Naive B cell (primary cell): ENCODE results near the gene TCF12. TPM values are rescaled to one million over a fixed set of nuclear protein-coding genes. Genes with fewer than 3 reads are reported as not detected.
"Not testable (repeated sequence)": the region's sequence is repeated elsewhere in the genome, so short reads cannot be mapped to it uniquely, and the experiment has no call there.

Source experiments
- ATAC-seq, 2 donors: fragments of 150-1000 bp; cut with Tn5 transposase; 2 replicates each; pipeline ENCODE4 v1.10.0; 2021; ENCODE audit warnings: low read depth in 2 of 2, mild to moderate bottlenecking in 2 of 2, moderate library complexity in 2 of 2
- DNase-seq: peaks from one replicate; pipeline ENCODE4 v3.0.0; 2022
- H3K27ac Mint-ChIP-seq, 6 donors: one replicate each; pipeline ENCODE4 v1.8.0; 2020 to 2022; ENCODE audit warnings: mild to moderate bottlenecking in 6 of 6, mixed read lengths in 6 of 6, moderate library complexity in 5 of 6, inconsistent platforms in 2 of 6
- H3K27me3 Mint-ChIP-seq, 3 donors: one replicate each; pipeline ENCODE4 v1.8.0; 2021 to 2022; ENCODE audit warnings: mixed read lengths in 3 of 3, mild to moderate bottlenecking in 1 of 3
- H3K36me3 Mint-ChIP-seq, 2 donors: one replicate each; pipeline ENCODE4 v1.8.0; 2020 to 2022; ENCODE audit warnings: mixed read lengths in 2 of 2, inconsistent platforms in 1 of 2, mild to moderate bottlenecking in 1 of 2
- H3K4me1 Mint-ChIP-seq, 3 donors: one replicate each; pipeline ENCODE4 v1.8.0; 2020 to 2022; ENCODE audit warnings: mixed read lengths in 3 of 3, inconsistent platforms in 1 of 3, mild to moderate bottlenecking in 1 of 3, moderate library complexity in 1 of 3
- H3K4me3 Mint-ChIP-seq, 8 donors: one replicate each; pipeline ENCODE4 v1.8.0; 2020 to 2022; ENCODE audit warnings: mild to moderate bottlenecking in 8 of 8, mixed read lengths in 8 of 8, moderate library complexity in 8 of 8, inconsistent platforms in 2 of 8
- H3K9me3 Mint-ChIP-seq, 7 donors: one replicate each; pipeline ENCODE4 v1.8.0; 2020 to 2022; ENCODE audit warnings: mixed read lengths in 7 of 7, mild to moderate bottlenecking in 5 of 7, inconsistent platforms in 2 of 7, moderate library complexity in 1 of 7
- polyA plus RNA-seq, 6 donors: library from polyadenylated mRNA; unstranded; fragments of 300-500 nt; fragmentation: Illumina TruSeq; gene quantifications; one replicate each; pipeline ENCODE4 v1.2.3, GENCODE V29; 2021; ENCODE audit warnings: low read depth in 6 of 6

TCF12 gene
- polyA plus RNA-seq, 6 donors from 2014 or later, result 42.0 to 70.9 (median 56.1) TPM

DNA sequence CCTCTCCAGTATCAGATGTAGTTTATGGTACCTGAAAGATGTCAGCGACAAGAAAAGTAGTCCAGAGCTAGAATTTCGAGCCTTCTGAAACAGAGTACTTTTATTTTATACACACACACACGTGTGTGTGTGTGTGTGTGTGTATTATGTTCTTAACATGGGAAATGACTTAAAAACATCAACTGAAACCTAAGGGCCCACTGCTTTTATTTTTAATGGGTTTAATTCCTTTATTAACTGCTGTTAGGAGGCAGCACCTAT is 1.9 kb downstream of the TCF12 start:
- H3K4me3 Mint-ChIP-seq, result peak overlapping the region; percentile 89 to 97 (median 92)
- DNase-seq, result no peak
- no peaks in the 10 kb centered on the region for H3K9me3 Mint-ChIP-seq
- no peaks in the 10 kb centered on the region for H3K27me3 Mint-ChIP-seq
- ATAC-seq, result no peak
- peaks cover 0 to under 1% of the 10 kb centered on the region in 2 donors for H3K36me3 Mint-ChIP-seq
- peaks cover 32 to 46% (median 37%) of the 10 kb centered on the region in 3 donors for H3K4me1 Mint-ChIP-seq
- peak overlapping the region in 5 of 6 donors; percentile 58 to 97 (median 90) for H3K27ac Mint-ChIP-seq

DNA sequence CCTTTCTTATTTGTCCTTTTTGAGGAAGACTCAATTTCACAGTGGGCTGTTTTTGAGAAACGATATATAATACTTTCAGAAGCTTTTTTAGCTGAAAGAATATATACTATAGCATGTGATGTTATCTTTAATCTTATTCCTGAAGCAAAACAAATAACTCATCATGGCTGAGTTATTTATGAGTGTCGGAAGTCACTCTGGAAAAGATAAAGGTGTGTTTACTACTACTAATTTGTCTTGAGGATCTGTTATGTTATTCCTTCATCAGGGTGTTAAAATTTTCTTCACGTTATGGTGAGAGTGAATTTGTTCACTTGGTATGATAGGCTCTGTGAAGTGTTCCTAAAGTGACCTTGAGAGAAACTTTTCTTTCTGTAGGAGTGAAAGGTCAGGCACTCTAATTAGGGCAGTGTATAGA is 4.7 kb downstream of the TCF12 start:
- Mint-ChIP-seq H3K4me3 (no peak overlapping the region), H3K27ac (no peak overlapping the region), H3K4me1 (peaks cover 33 to 59% (median 44%) of the 10 kb centered on the region in 3 donors), H3K27me3 (no peaks in the 10 kb centered on the region), H3K36me3 (peaks cover 5 to 6% of the 10 kb centered on the region in 2 donors), H3K9me3 (no peaks in the 10 kb centered on the region)
- no peak for DNase-seq
- ATAC-seq, result no peak

DNA sequence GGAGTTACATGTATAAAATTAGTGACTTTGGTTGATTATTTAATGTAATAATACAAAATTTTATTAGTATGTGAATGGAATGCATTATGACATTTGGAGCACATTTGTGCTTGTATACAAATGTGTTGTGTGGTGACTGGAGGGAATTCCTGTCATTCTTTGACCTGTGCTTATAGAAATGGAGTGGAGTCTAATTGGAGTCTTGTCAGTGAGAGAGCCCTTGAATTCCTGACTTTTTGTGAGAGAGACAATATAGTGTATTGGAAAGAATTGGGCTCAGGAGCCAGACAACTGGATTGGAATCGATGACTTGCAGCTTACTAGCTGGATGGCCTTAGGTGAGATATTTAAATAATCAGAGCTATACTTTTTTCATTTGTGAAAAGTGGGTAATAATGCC is 9.4 kb downstream of the TCF12 start:
- H3K4me3 Mint-ChIP-seq, result no peak overlapping the region
- no peak for DNase-seq
- no peak overlapping the region for H3K27ac Mint-ChIP-seq
- H3K36me3 Mint-ChIP-seq, result peaks cover 5 to 6% of the 10 kb centered on the region in 2 donors
- peaks cover 41 to 68% (median 52%) of the 10 kb centered on the region in 3 donors for H3K4me1 Mint-ChIP-seq
- no peaks in the 10 kb centered on the region for H3K9me3 Mint-ChIP-seq
- H3K27me3 Mint-ChIP-seq, result no peaks in the 10 kb centered on the region
- ATAC-seq, result no peak

DNA sequence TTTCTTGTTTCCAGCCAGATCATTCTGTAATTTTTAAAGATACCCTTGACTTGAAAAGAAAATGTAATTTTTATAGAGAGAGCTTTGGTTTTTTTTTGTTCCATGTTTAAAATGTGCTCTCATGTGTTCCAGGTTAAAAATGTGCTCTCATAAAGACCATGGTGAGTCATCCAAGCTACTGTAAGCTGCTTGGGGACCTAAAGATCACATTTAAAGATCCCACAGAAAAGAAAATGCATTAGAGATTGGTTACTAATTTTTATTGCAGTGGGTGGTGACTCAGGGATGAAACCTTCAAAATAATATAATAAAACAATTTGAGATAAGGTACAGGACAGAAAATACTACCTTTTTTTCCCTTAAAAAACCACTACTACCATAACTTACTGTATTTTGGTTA is 11.0 kb downstream of the TCF12 start:
- Mint-ChIP-seq H3K4me1 (peaks cover 39 to 67% (median 47%) of the 10 kb centered on the region in 3 donors), H3K9me3 (no peaks in the 10 kb centered on the region), H3K27ac (no peak overlapping the region), H3K36me3 (peaks cover 6 to 9% of the 10 kb centered on the region in 2 donors), H3K4me3 (no peak overlapping the region), H3K27me3 (no peaks in the 10 kb centered on the region)
- DNase-seq (no peak), ATAC-seq (no peak)

DNA sequence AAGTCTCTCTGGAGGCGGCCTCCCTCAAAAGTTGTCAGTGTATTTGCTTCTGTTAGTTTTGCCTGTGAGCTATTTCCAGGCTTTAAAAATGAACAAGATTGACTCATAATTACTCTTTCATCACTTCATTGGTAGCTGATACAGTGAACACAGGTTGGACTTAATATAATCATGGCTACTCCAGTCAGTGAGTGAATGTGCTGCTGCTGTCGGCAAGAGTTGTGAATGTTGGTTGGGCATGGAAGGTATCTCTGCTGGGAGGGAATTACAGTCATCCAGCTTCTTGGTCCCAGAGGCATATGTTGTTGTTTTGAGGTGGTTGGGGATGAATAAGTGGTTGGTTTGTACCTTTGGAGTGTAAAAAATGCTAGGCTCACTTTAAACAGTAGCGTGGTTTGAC is 11.5 kb downstream of the TCF12 start:
- H3K27me3 Mint-ChIP-seq, result no peaks in the 10 kb centered on the region
- H3K27ac Mint-ChIP-seq, result peak overlapping the region in 3 of 6 donors; percentile 6 to 58 (median 8)
- peaks cover 40 to 69% (median 44%) of the 10 kb centered on the region in 3 donors for H3K4me1 Mint-ChIP-seq
- no peak for DNase-seq
- peaks cover 12 to 14% of the 10 kb centered on the region in 2 donors for H3K36me3 Mint-ChIP-seq
- H3K9me3 Mint-ChIP-seq, result no peaks in the 10 kb centered on the region
- ATAC-seq, result no peak
- H3K4me3 Mint-ChIP-seq, result peak overlapping the region in 1 of 8 donors; percentile 50

DNA sequence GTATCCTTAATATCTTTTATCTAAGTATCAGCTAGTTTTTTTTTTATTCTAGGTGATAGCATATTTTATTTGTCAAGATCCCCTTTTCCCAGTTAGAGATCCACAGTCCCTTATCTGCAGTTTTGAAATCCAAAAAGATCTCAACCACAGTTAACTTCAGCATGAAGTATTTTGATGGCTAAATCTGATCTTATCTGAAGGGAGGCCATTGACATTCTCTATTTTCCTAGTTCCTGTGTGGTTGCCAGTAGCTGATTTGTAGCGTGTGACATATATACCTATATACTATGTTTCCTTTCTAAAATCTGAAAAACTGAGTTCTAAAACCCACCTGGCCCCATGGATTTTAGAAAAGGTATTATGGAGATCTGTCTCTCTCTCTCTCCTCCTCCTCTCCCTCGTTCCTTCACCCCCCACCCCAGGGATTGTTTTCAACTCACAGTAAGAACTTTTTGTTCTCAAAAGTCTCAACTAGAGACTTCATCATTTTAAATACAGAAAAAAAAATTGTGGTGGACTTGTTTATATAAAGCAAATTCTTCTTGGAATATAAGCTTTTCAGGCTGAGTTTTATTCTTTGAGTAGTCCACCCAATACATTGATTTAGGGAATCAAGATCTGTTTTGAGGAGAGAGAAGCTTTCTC is 12.3 kb downstream of the TCF12 start:
- Mint-ChIP-seq H3K9me3 (peaks cover 0 to 5% (median 0%) of the 10 kb centered on the region in 7 donors), H3K27ac (peak overlapping the region in 4 of 6 donors; percentile 31 to 67 (median 47)), H3K4me3 (no peak overlapping the region), H3K4me1 (peaks cover 37 to 63% (median 38%) of the 10 kb centered on the region in 3 donors), H3K27me3 (no peaks in the 10 kb centered on the region), H3K36me3 (peaks cover 16 to 17% of the 10 kb centered on the region in 2 donors)
- ATAC-seq (no peak), DNase-seq (no peak)

DNA sequence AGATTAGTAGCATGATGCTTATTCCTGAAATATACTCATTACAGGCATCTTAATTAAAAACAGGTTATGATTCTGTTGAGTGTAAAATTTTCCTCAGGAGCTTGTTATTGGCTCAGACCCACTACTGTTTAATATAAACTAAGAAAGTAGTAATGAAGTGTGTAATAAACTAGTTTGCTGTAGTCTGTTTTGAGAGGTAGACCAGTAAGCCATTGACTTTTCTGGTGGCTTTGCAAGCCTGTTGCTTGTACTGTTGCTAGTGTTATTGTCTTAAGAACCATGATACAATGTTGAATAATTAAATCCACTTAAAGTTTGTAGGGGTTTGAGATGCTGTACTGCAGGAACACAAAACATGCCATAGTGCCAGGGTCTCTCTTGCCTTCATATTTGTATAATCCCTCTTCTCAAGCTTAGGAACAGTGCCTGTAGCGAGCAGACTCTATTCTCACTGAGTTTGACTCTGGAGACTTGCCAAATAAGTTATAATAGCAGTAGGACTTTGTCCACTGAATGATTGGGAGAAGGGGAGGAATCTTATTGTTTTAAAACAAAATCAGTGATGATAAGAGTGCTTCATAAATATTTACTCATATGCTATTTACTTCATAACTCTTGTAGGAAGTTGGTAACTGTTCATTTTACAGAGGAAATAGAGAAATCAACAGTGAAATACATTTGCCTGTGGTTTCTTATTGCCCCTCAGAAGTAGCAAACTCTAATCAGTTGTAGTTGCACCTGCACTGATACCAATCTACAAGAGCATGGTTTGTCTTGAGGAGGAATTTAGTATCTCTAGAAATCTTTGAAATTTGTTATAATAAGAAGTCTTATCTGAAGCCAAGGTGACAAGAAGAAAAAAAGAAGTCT is 13.4 kb downstream of the TCF12 start:
- no peak for ATAC-seq
- Mint-ChIP-seq H3K27ac (peak overlapping the region in 1 of 6 donors; percentile 8), H3K4me3 (no peak overlapping the region), H3K9me3 (peaks cover 0 to 10% (median 4%) of the 10 kb centered on the region in 7 donors), H3K27me3 (no peaks in the 10 kb centered on the region), H3K36me3 (peaks cover 19 to 21% of the 10 kb centered on the region in 2 donors), H3K4me1 (peaks cover 37 to 62% (median 39%) of the 10 kb centered on the region in 3 donors)
- no peak for DNase-seq

DNA sequence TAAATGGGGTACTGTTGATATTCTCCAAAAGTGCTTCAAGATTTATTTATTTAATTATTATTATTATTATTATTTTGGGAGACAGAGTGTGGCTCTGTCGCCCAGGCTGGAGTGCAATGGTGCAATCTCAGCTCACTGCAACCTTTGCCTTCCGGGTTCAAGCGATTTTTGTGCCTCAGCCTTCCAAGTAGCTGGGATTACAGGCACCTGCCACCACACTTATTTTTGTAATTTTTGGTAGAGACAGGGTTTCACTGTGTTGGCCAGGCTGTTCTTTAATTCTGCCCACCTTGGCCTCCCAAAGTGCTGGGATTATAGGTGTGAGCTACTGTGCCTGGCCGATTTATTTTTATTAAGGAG is 14.0 kb downstream of the TCF12 start:
- not testable (repeated sequence) for H3K4me3 Mint-ChIP-seq, ATAC-seq, H3K27ac Mint-ChIP-seq, H3K9me3 Mint-ChIP-seq, H3K27me3 Mint-ChIP-seq, DNase-seq
- Mint-ChIP-seq H3K4me1 (peaks cover 39 to 62% (median 43%) of the 10 kb centered on the region in 3 donors), H3K36me3 (peaks cover 19 to 21% of the 10 kb centered on the region in 2 donors)

DNA sequence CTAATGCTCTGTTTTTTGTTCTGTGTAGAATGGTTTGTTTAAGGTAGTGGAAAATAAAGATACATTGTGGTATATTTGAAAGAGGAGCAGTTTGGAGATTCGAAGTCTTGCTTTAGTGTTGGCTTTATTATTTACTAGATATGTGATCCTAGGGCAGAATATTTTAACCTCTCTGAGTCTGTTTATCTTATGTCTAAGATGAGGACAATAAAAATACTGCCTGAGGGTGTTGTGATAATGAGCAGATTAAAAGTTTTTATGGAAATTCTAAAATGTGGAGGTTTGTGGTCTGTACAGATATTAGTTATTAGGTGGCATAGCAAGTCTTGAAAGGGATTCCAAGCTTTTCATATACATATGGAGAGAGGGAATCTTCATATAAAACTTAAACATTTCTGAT is 15.0 kb downstream of the TCF12 start:
- DNase-seq, result no peak
- peak overlapping the region in 2 of 6 donors; percentile 18 to 27 for H3K27ac Mint-ChIP-seq
- no peak for ATAC-seq
- peaks cover 37 to 66% (median 51%) of the 10 kb centered on the region in 3 donors for H3K4me1 Mint-ChIP-seq
- H3K4me3 Mint-ChIP-seq, result no peak overlapping the region
- H3K36me3 Mint-ChIP-seq, result peaks cover 19 to 21% of the 10 kb centered on the region in 2 donors
- peaks cover 0 to 10% (median 5%) of the 10 kb centered on the region in 7 donors for H3K9me3 Mint-ChIP-seq
- no peaks in the 10 kb centered on the region for H3K27me3 Mint-ChIP-seq

DNA sequence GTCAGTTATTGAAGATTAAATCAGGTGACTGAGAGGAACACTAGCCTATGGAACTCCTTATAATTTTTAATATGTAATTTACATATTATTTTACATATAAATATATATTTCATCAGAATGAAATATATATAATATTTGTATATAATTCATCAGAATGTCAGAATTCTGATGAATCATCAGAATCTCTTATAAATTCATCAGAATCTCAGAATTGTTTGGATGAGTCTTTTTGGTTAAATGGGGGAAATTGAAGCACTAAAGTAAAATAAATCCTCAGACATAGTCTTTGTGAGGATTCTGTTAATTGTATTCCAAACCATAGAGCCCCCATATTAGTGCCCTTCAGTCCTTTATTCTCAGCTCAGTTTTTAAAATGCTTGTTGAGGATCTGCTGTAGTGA is 15.4 kb downstream of the TCF12 start:
- H3K4me3 Mint-ChIP-seq, result no peak overlapping the region
- DNase-seq (no peak), ATAC-seq (no peak)
- peaks cover 41 to 70% (median 55%) of the 10 kb centered on the region in 3 donors for H3K4me1 Mint-ChIP-seq
- H3K36me3 Mint-ChIP-seq, result peaks cover 19 to 21% of the 10 kb centered on the region in 2 donors
- H3K27me3 Mint-ChIP-seq, result no peaks in the 10 kb centered on the region
- peaks cover 0 to 10% (median 5%) of the 10 kb centered on the region in 7 donors for H3K9me3 Mint-ChIP-seq
- peak overlapping the region in 2 of 6 donors; percentile 18 to 31 for H3K27ac Mint-ChIP-seq

DNA sequence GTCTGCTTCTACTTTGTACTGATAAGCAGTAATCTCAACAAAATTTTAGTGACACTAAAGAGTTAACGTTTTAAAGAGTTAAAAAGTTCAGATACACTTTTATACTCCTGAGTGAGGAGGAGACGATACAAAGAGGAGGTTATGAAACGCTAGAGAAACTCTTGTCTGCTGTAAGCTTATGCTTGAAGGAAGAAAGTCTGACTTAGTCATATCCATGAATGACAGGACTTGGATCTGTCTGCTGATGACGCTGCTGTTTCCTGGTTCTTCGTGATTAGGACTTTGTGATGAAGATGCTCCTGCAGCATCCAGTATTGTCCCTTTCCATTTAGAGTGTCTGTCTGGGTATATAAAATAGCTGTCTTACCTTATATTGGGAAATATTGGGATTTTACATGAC is 15.8 kb downstream of the TCF12 start:
- no peaks in the 10 kb centered on the region for H3K27me3 Mint-ChIP-seq
- H3K4me3 Mint-ChIP-seq, result no peak overlapping the region
- peak overlapping the region in 1 of 6 donors; percentile 31 for H3K27ac Mint-ChIP-seq
- H3K36me3 Mint-ChIP-seq, result peaks cover 19 to 21% of the 10 kb centered on the region in 2 donors
- DNase-seq, result no peak
- peaks cover 44 to 73% (median 58%) of the 10 kb centered on the region in 3 donors for H3K4me1 Mint-ChIP-seq
- peaks cover 0 to 10% (median 5%) of the 10 kb centered on the region in 7 donors for H3K9me3 Mint-ChIP-seq
- no peak for ATAC-seq

DNA sequence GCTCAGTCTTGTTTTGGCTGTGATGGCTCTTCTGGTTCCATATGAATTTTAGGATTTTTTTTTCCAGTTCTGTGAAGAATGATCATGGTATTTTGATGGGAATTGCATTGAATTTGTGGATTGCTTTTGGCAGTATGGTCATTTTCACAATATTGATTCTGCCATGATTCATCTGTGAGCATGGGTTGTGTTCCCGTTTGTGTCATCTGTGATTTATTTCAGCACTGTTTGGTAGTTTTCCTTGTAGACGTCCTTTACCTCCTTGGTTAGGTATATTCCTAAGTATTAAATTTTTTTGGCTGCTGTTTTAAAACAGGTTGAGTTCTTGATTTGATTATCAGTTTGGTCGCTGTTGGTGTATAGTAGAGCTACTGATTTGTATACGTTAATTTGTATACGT is 18.5 kb downstream of the TCF12 start:
- H3K27ac Mint-ChIP-seq, result peak overlapping the region in 2 of 6 donors; percentile 3 to 67
- ATAC-seq (no peak), DNase-seq (no peak)
- H3K4me3 Mint-ChIP-seq, result no peak overlapping the region
- no peaks in the 10 kb centered on the region for H3K27me3 Mint-ChIP-seq
- H3K36me3 Mint-ChIP-seq, result peaks cover 19 to 21% of the 10 kb centered on the region in 2 donors
- H3K4me1 Mint-ChIP-seq, result peaks cover 45 to 74% (median 59%) of the 10 kb centered on the region in 3 donors
- H3K9me3 Mint-ChIP-seq, result peaks cover 0 to 10% (median 5%) of the 10 kb centered on the region in 7 donors

DNA sequence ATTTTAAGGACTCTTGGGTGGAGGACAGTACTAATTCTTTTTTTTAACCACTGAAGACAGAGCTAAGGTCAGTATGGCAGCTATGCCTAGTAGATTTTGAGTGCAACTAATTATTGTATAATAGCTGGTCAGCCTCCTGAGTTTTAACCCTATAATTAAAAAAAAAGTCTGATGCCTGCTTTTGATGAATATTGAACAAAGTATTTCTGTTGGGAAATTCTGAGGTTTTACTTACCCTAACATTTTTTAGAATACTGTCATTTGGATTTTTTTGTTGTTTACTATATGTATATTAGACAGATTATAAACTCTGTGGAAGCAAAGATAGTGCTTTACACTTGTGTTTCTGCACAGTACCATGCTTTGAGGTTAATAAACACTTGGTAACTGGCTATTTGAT is 20.8 kb downstream of the TCF12 start:
- ATAC-seq (no peak), DNase-seq (no peak)
- peak overlapping the region in 1 of 6 donors; percentile 59 for H3K27ac Mint-ChIP-seq
- peaks cover 37 to 60% (median 59%) of the 10 kb centered on the region in 3 donors for H3K4me1 Mint-ChIP-seq
- peaks cover 18 to 21% of the 10 kb centered on the region in 2 donors for H3K36me3 Mint-ChIP-seq
- peaks cover 0 to 10% (median 5%) of the 10 kb centered on the region in 7 donors for H3K9me3 Mint-ChIP-seq
- no peaks in the 10 kb centered on the region for H3K27me3 Mint-ChIP-seq
- H3K4me3 Mint-ChIP-seq, result peak overlapping the region in 1 of 8 donors; percentile 0
